K562 (cell line): ENCODE measurements around the gene NSMCE1. TPM values are rescaled to one million over a fixed set of nuclear protein-coding genes. Genes with fewer than 3 reads are reported as not detected.
"Not testable (repeated sequence)": the region's sequence is repeated elsewhere in the genome, so short reads cannot be mapped to it uniquely, and the experiment has no call there.

Source experiments
- ATAC-seq: fragments of 200-7000 bp; cut with Tn5 transposase; 3 replicates; pipeline ENCODE4 v1.9.1; 2020; ENCODE audit warnings: moderate library complexity
- BruUV-seq: library from RNA; stranded (reverse); fragments of 400-500 nt; replicated peaks from 2 replicates; lab custom pipeline; 2021; lab: Mats Ljungman, UMichigan
- CTCF ChIA-PET: fragments of 300-600 bp; formaldehyde crosslinking; extraction: SDS; loops from one replicate; lab custom pipeline; 2021; ENCODE audit warnings: low intra/inter-chr PET ratio; lab: Yijun Ruan, JAX
- POLR2A ChIA-PET: fragments of 300-600, 350-650 bp; sonication (Branson Sonifier 250); formaldehyde crosslinking; extraction: SDS; loops from one replicate; lab custom pipeline; 2021; ENCODE audit warnings: antibody characterized with exemption, inconsistent platforms; lab: Yijun Ruan, JAX
- DNase-seq, 4 experiments: peaks; one replicate each; pipeline versions ENCODE4 v3.0.0 to v3.0.0-alpha.2; 2011 to 2018; ENCODE audit warnings: low spot score in 3 of 4, mixed read lengths in 3 of 4; ENCODE audit errors: extremely low read depth in 1 of 4
- FAIRE-seq: peaks from 2 replicates; lab custom pipeline; 2011; peaks lifted over from hg19 to GRCh38; lab: Jason Lieb, UNC
- H2AFZ ChIP-seq: 2 replicates; pipeline ENCODE4 v1.6.0; 2011; ENCODE audit warnings: low read depth, low read length, control low read depth, inconsistent platforms
- H3K27ac ChIP-seq: fragments of 200-600 bp; 3 replicates; pipeline ENCODE4 v1.8.0; 2011; ENCODE audit warnings: low read depth, mild to moderate bottlenecking, control low read depth, inconsistent platforms, low read length, moderate library complexity, mixed read lengths; ENCODE audit errors: extremely low read depth
- H3K27me3 ChIP-seq, 2 experiments: fragments of 300-600 bp in 1 of 2; 2 replicates in 1 of 2; 3 replicates in 1 of 2; pipeline versions ENCODE4 v1.6.0 to v1.8.0; 2011; ENCODE audit warnings: inconsistent platforms in 2 of 2, low read length in 2 of 2, mild to moderate bottlenecking in 1 of 2, mixed read lengths in 1 of 2, moderate library complexity in 1 of 2; ENCODE audit not compliant: control insufficient read depth in 2 of 2, insufficient read depth in 2 of 2
- H3K36me3 ChIP-seq: fragments of 300-600 bp; 3 replicates; pipeline ENCODE4 v1.8.0; 2011; ENCODE audit warnings: mild to moderate bottlenecking, low read length, inconsistent platforms; ENCODE audit not compliant: control insufficient read depth, insufficient read depth
- H3K4me1 ChIP-seq, 2 experiments: fragments of 200-600 bp in 1 of 2; replicated peaks in 1 of 2; 2 replicates in 1 of 2; 3 replicates in 1 of 2; pipeline versions ENCODE4 v1.5.1 to v1.8.0; 2011; ENCODE audit warnings: inconsistent platforms in 2 of 2, low read length in 2 of 2, mild to moderate bottlenecking in 1 of 2, mixed read lengths in 1 of 2, moderate library complexity in 1 of 2; ENCODE audit not compliant: control insufficient read depth in 2 of 2, insufficient read depth in 2 of 2
- H3K4me2 ChIP-seq: 2 replicates; pipeline ENCODE4 v1.6.1; 2011; ENCODE audit warnings: low read length, control low read depth, inconsistent platforms, mixed read lengths; ENCODE audit not compliant: insufficient read depth
- H3K4me3 ChIP-seq: fragments of 200-600 bp; sonication (generic), shearing (Covaris generic); 2 replicates; pipeline ENCODE4 v1.5.1; 2016; ENCODE audit warnings: control low read depth, inconsistent platforms
- H3K79me2 ChIP-seq: fragments of 200-600 bp; 3 replicates; pipeline ENCODE4 v1.8.0; 2011; ENCODE audit warnings: low read length, inconsistent platforms; ENCODE audit not compliant: control insufficient read depth, insufficient read depth
- H3K9ac ChIP-seq, 2 experiments: 2 replicates each; pipeline versions ENCODE4 v1.6.0 to v1.6.1; 2011; ENCODE audit warnings: low read depth in 2 of 2, low read length in 2 of 2, control low read depth in 1 of 2, inconsistent platforms in 1 of 2, mild to moderate bottlenecking in 1 of 2, mixed read lengths in 1 of 2; ENCODE audit not compliant: insufficient read depth in 1 of 2
- H3K9me1 ChIP-seq: one replicate; pipeline ENCODE4 v1.6.0; 2011; ENCODE audit warnings: inconsistent platforms, mild to moderate bottlenecking, low read length, moderate library complexity; ENCODE audit not compliant: control insufficient read depth, insufficient read depth
- H3K9me3 ChIP-seq: replicated peaks from 2 replicates; pipeline ENCODE4 v1.5.1; 2011; ENCODE audit warnings: low read depth, low read length, inconsistent platforms; ENCODE audit not compliant: control insufficient read depth, insufficient read depth
- H4K20me1 ChIP-seq: replicated peaks from 2 replicates; pipeline ENCODE4 v1.6.1; 2011; ENCODE audit warnings: low read length, inconsistent platforms, mixed read lengths; ENCODE audit not compliant: control insufficient read depth, insufficient read depth
- BCOR ChIP-seq: fragments of 450-650 bp; IDR thresholded peaks from 2 replicates; pipeline ENCODE4 v1.6.1; 2016
- CBX2 ChIP-seq: fragments of 200-600 bp; sonication (generic); IDR thresholded peaks from one replicate; pipeline ENCODE4 v1.6.1; 2012; ENCODE audit warnings: mild to moderate bottlenecking, low read length, inconsistent platforms; ENCODE audit not compliant: insufficient read depth, poor library complexity, severe bottlenecking
- FOS ChIP-seq: IDR thresholded peaks from 3 replicates; pipeline ENCODE4 v1.6.1; 2011; ENCODE audit not compliant: insufficient read length; ENCODE audit errors: extremely low read depth
- GATA2 ChIP-seq: sonication (generic); formaldehyde crosslinking; IDR thresholded peaks from 2 replicates; pipeline ENCODE4 v1.4.0; 2020; ENCODE audit warnings: mild to moderate bottlenecking, missing genetic modification reagents
- MYBL2 ChIP-seq, 2 experiments: fragments of 450-650 bp in 1 of 2; sonication (generic) in 1 of 2; formaldehyde crosslinking in 1 of 2; IDR thresholded peaks; 2 replicates each; pipeline versions ENCODE4 v1.6.1 to v1.8.1; 2017 to 2022; ENCODE audit warnings: borderline replicate concordance in 1 of 2, inconsistent platforms in 1 of 2, low read depth in 1 of 2, mild to moderate bottlenecking in 1 of 2, missing genetic modification reagents in 1 of 2, moderate library complexity in 1 of 2
- NR1H2 ChIP-seq: sonication (generic); formaldehyde crosslinking; IDR thresholded peaks from 2 replicates; pipeline ENCODE4 v1.4.0; 2020; ENCODE audit warnings: mild to moderate bottlenecking, missing genetic modification reagents
- POLR3G ChIP-seq: IDR thresholded peaks from 2 replicates; pipeline ENCODE4 v1.6.1; 2011; ENCODE audit not compliant: insufficient read length, insufficient replicate concordance; ENCODE audit errors: extremely low read depth
- TGIF2 ChIP-seq: sonication (generic); formaldehyde crosslinking; IDR thresholded peaks from 2 replicates; pipeline ENCODE4 v1.8.1; 2022; ENCODE audit warnings: mild to moderate bottlenecking, missing genetic modification reagents, moderate library complexity
- ZC3H4 ChIP-seq: sonication (generic); formaldehyde crosslinking; IDR thresholded peaks from 2 replicates; pipeline ENCODE4 v1.9.0; 2021; ENCODE audit warnings: missing genetic modification reagents, borderline replicate concordance
- ZNF75A ChIP-seq: fragments of 450-650 bp; formaldehyde crosslinking; IDR thresholded peaks from 2 replicates; pipeline ENCODE4 v1.4.0; 2020; ENCODE audit warnings: mild to moderate bottlenecking
- WGBS: fragments of 100-300 bp; shearing (Covaris generic); methylation state at CpG from one replicate; pipeline ENCODE4 v1.1.6; 2016; ENCODE audit warnings: low coverage, mixed read lengths; ENCODE audit not compliant: insufficient coverage; ENCODE audit errors: missing lambda C conversion rate; 5-methylcytosine and 5-hydroxymethylcytosine counted together
- in situ Hi-C: fragments of 300-500 bp; cut with MboI; formaldehyde crosslinking; loops from 4 replicates; pipeline ENCODE4 v1.15.0; 2018; ENCODE audit warnings: inconsistent platforms, mixed read lengths
- intact Hi-C: fragments of 100-400 bp; cut with micrococcal nuclease; formaldehyde crosslinking; loops from 2 replicates; pipeline ENCODE4 v1.14.2; 2022
- polyA plus RNA-seq, 8 experiments: library from polyadenylated mRNA; depleted of rRNA in 4 of 8; stranded (reverse) in 5 of 8; unstranded in 3 of 8; fragments of >200 nt; fragmentation: Nextera tagmentation in 2 of 8; fragmentation: Illumina TruSeq in 1 of 8; extraction: Ambion mirVana in 2 of 8; extraction: Trizol in 1 of 8; gene quantifications; 2 replicates each; pipeline versions ENCODE4 v1.2.1 to v1.2.3, GENCODE V29; 2011 to 2014; ENCODE audit warnings: inconsistent platforms in 1 of 8, missing spikeins in 1 of 8
- total RNA-seq, 7 experiments: library from RNA; depleted of rRNA in 6 of 7; stranded (reverse); fragments of >200 nt in 6 of 7; fragmentation: Illumina TruSeq in 2 of 7; extraction: Trizol in 2 of 7; gene quantifications; 2 replicates each; pipeline versions ENCODE4 v1.2.1 to v1.2.3, GENCODE V29; 2011 to 2021; ENCODE audit warnings: low replicate concordance in 1 of 7

Gene NSMCE1
- total and polyA plus RNA-seq, 9 of the 15 experiments (the other 6 are each of a cell fraction or from before 2014, with no cell fraction given) = 52.1 to 163 (median 61.5) TPM

GRCh38 chr16:27251541-27252205, 16.9 kb downstream of the NSMCE1 start:
- DNase-seq = no peak
- in situ Hi-C loops = no loop called here
- 89% methylated on average over 8 of the region's 8 CpGs for WGBS

GRCh38 chr16:27248886-27249285, 19.7 kb downstream of the NSMCE1 start:
- H3K4me2 ChIP-seq, H3K36me3 ChIP-seq, FAIRE-seq, H2AFZ ChIP-seq, DNase-seq, H3K9ac ChIP-seq, H4K20me1 ChIP-seq, H3K27me3 ChIP-seq, H3K27ac ChIP-seq, H3K9me1 ChIP-seq, BruUV-seq, CTCF ChIA-PET, H3K9me3 ChIP-seq, in situ Hi-C loops, intact Hi-C loops, POLR2A ChIA-PET, ATAC-seq, H3K79me2 ChIP-seq, H3K4me3 ChIP-seq: not testable (repeated sequence)
- 95% methylated on average over 4 of the region's 4 CpGs for WGBS
- peaks cover 0 to 28% of the 10 kb centered on the region in 2 experiments; a peak in 4 of 5 replicates for H3K4me1 ChIP-seq

More at GRCh38 chr16:27251541-27252205, 16.9 kb downstream of the NSMCE1 start:
- ATAC-seq = no peak
- intact Hi-C loops = no loop called here
- no peak overlapping the region for H3K4me2 ChIP-seq
- no peak overlapping the region for H3K4me3 ChIP-seq
- CTCF ChIA-PET = no interaction called here
- no peak overlapping the region for H2AFZ ChIP-seq
- no peaks in the 10 kb centered on the region for H3K9me3 ChIP-seq
- TF ChIP-seq ZC3H4 (CRISPR knock-in tag) (no peak), CBX2 (no peak), BCOR (no peak), TGIF2 (no peak), FOS (no peak), POLR3G (no peak), ZNF75A (CRISPR knock-in tag) (no peak), MYBL2 (IDR thresholded peaks at IDR 0.05; ENCODE audit: low read depth) (no peak), MYBL2 (CRISPR knock-in tag; IDR thresholded peaks at IDR 0.05; ENCODE audit: borderline replicate concordance) (no peak), NR1H2 (CRISPR knock-in tag) (no peak), GATA2 (CRISPR knock-in tag) (no peak)
- TF ChIP-seq, all 486 proteins: peak for 0
- no peaks in the 10 kb centered on the region for H4K20me1 ChIP-seq
- H3K4me1 ChIP-seq = peaks cover 0 to 6% of the 10 kb centered on the region in 2 experiments; a peak in 3 of 5 replicates
- no peaks in the 10 kb centered on the region for H3K27me3 ChIP-seq
- no peak overlapping the region for H3K9ac ChIP-seq
- peaks cover 15% of the 10 kb centered on the region; the same call in 2 of the 3 replicates for H3K36me3 ChIP-seq
- H3K27ac ChIP-seq = no peak overlapping the region
- H3K9me1 ChIP-seq = no peaks in the 10 kb centered on the region
- POLR2A ChIA-PET = interaction anchor here (1.1 kb wide), 1 partner anchor 95 kb away, joined by 3 read pairs; no protein-coding TSS in a partner anchor
- BruUV-seq = no TSS peak
- no peak for FAIRE-seq
- no peaks in the 10 kb centered on the region for H3K79me2 ChIP-seq
